WTC11 (cell line): ENCODE results near the gene UHRF1. TPM values are rescaled to one million over a fixed set of nuclear protein-coding genes. Genes with fewer than 3 reads are reported as not detected.

Experiments
- ATAC-seq: fragments of 200-7000 bp; cut with Tn5 transposase; 2 replicates; pipeline ENCODE4 v1.10.0; 2021; ENCODE audit warnings: mild to moderate bottlenecking, moderate library complexity
- CTCF ChIA-PET: fragments of 300-600 bp; sonication (Branson Sonifier 250); formaldehyde crosslinking; loops from one replicate; lab custom pipeline; 2021; ENCODE audit warnings: antibody characterized with exemption; lab: Charles Lee
- POLR2A ChIA-PET: fragments of 350-600 bp; sonication (Branson Sonifier 250); formaldehyde crosslinking; loops from one replicate; lab custom pipeline; 2021; ENCODE audit warnings: antibody characterized with exemption; lab: Charles Lee
- DNase-seq: peaks from one replicate; pipeline ENCODE4 v3.0.0; 2021; ENCODE audit warnings: low spot score
- H3K27ac Mint-ChIP-seq: 2 replicates; pipeline ENCODE4 v1.8.0; 2021; ENCODE audit warnings: mixed read lengths
- H3K27me3 Mint-ChIP-seq: 2 replicates; pipeline ENCODE4 v1.8.0; 2021; ENCODE audit warnings: low read depth, mild to moderate bottlenecking, moderate library complexity, mixed read lengths
- H3K36me3 Mint-ChIP-seq: 2 replicates; pipeline ENCODE4 v1.8.0; 2021; ENCODE audit warnings: mixed read lengths
- H3K4me1 Mint-ChIP-seq: 2 replicates; pipeline ENCODE4 v1.8.0; 2022; ENCODE audit warnings: mixed read lengths
- H3K4me3 Mint-ChIP-seq: 2 replicates; pipeline ENCODE4 v1.8.0; 2021; ENCODE audit warnings: mild to moderate bottlenecking, moderate library complexity, mixed read lengths
- H3K9me3 Mint-ChIP-seq: 2 replicates; pipeline ENCODE4 v1.8.0; 2021; ENCODE audit warnings: mixed read lengths
- AR ChIP-seq: fragments of 250-450 bp; sonication (Bioruptor Pico); IDR thresholded peaks from 2 replicates; pipeline ENCODE4 v1.9.0; 2021; ENCODE audit warnings: mild to moderate bottlenecking
- ATF1 ChIP-seq: sonication (generic); formaldehyde crosslinking; IDR thresholded peaks from 2 replicates; pipeline ENCODE4 v1.8.1; 2023; ENCODE audit warnings: mild to moderate bottlenecking, moderate library complexity, missing genetic modification reagents
- CTCF ChIP-seq: fragments of 200-600 bp; IDR thresholded peaks from 2 replicates; pipeline ENCODE4 v1.8.0; 2022; ENCODE audit warnings: antibody characterized with exemption
- E2F5 ChIP-seq: sonication (generic); formaldehyde crosslinking; IDR thresholded peaks from 2 replicates; pipeline ENCODE4 v1.8.1; 2022; ENCODE audit warnings: mild to moderate bottlenecking, moderate library complexity, missing genetic modification reagents
- EMX1 ChIP-seq: fragments of 250-450 bp; sonication (Bioruptor Pico); IDR thresholded peaks from 2 replicates; pipeline ENCODE4 v1.8.0; 2021; ENCODE audit warnings: mild to moderate bottlenecking
- FOXK1 ChIP-seq: sonication (generic); formaldehyde crosslinking; IDR thresholded peaks from 2 replicates; pipeline ENCODE4 v1.8.0; 2022; ENCODE audit warnings: mild to moderate bottlenecking, moderate library complexity, missing genetic modification reagents
- GTF2I ChIP-seq: fragments of 250-450 bp; sonication (Bioruptor Pico); conservative IDR thresholded peaks from 2 replicates; pipeline ENCODE4 v1.4.0; 2021; ENCODE audit warnings: mild to moderate bottlenecking
- IRF2 ChIP-seq: sonication (generic); formaldehyde crosslinking; IDR thresholded peaks from 2 replicates; pipeline ENCODE4 v1.8.0; 2022; ENCODE audit warnings: low read depth, missing genetic modification reagents, borderline replicate concordance
- NFATC4 ChIP-seq: fragments of 250-450 bp; sonication (Bioruptor Pico); IDR thresholded peaks from 2 replicates; pipeline ENCODE4 v1.9.0; 2021; ENCODE audit warnings: mild to moderate bottlenecking
- NR3C1 ChIP-seq: sonication (generic); formaldehyde crosslinking; conservative IDR thresholded peaks from 2 replicates; pipeline ENCODE4 v1.8.1; 2023; ENCODE audit warnings: low read depth, mild to moderate bottlenecking, missing genetic modification reagents
- OVOL2 ChIP-seq: fragments of 250-450 bp; sonication (Bioruptor Pico); IDR thresholded peaks from 2 replicates; pipeline ENCODE4 v1.9.0; 2021; ENCODE audit warnings: mild to moderate bottlenecking, borderline replicate concordance
- PRDM15 ChIP-seq: sonication (generic); formaldehyde crosslinking; IDR thresholded peaks from 2 replicates; pipeline ENCODE4 v1.8.0; 2022; ENCODE audit warnings: missing genetic modification reagents
- RELA ChIP-seq: sonication (generic); formaldehyde crosslinking; IDR thresholded peaks from 2 replicates; pipeline ENCODE4 v1.8.1; 2022; ENCODE audit warnings: missing genetic modification reagents, mild to moderate bottlenecking, borderline replicate concordance
- RORB ChIP-seq: fragments of 250-450 bp; sonication (Bioruptor Pico); IDR thresholded peaks from 2 replicates; pipeline ENCODE4 v1.9.0; 2021; ENCODE audit warnings: mild to moderate bottlenecking
- SMAD3 ChIP-seq: sonication (generic); formaldehyde crosslinking; IDR thresholded peaks from 2 replicates; pipeline ENCODE4 v1.8.0; 2022; ENCODE audit warnings: missing genetic modification reagents, mild to moderate bottlenecking, borderline replicate concordance
- SP1 ChIP-seq: sonication (generic); formaldehyde crosslinking; conservative IDR thresholded peaks from 2 replicates; pipeline ENCODE4 v1.8.1; 2022; ENCODE audit warnings: missing genetic modification reagents
- TEAD1 ChIP-seq: sonication (generic); formaldehyde crosslinking; IDR thresholded peaks from 2 replicates; pipeline ENCODE4 v1.8.0; 2022; ENCODE audit warnings: mild to moderate bottlenecking, missing genetic modification reagents
- TP53 ChIP-seq: sonication (generic); formaldehyde crosslinking; IDR thresholded peaks from 2 replicates; pipeline ENCODE4 v1.8.1; 2023; ENCODE audit warnings: mild to moderate bottlenecking, missing genetic modification reagents
- ZMAT4 ChIP-seq: fragments of 250-450 bp; sonication (Bioruptor Pico); IDR thresholded peaks from 2 replicates; pipeline ENCODE4 v1.9.0; 2021; ENCODE audit warnings: mild to moderate bottlenecking
- ZNF138 ChIP-seq: sonication (generic); formaldehyde crosslinking; conservative IDR thresholded peaks from 2 replicates; pipeline ENCODE4 v1.8.1; 2022; ENCODE audit warnings: mild to moderate bottlenecking, moderate library complexity, missing genetic modification reagents
- ZNF219 ChIP-seq: sonication (generic); formaldehyde crosslinking; IDR thresholded peaks from 2 replicates; pipeline ENCODE4 v1.8.0; 2023; ENCODE audit warnings: missing genetic modification reagents, mild to moderate bottlenecking, borderline replicate concordance
- ZNF416 ChIP-seq: fragments of 250-450 bp; sonication (Bioruptor Pico); IDR thresholded peaks from 2 replicates; pipeline ENCODE4 v1.9.0; 2021; ENCODE audit warnings: mild to moderate bottlenecking, inconsistent platforms
- total RNA-seq: library from RNA; stranded (reverse); gene quantifications from 3 replicates; pipeline ENCODE4 v1.2.3, GENCODE V29; 2021
- TF ChIP-seq, protein P1 (sequence below): sonication (generic); formaldehyde crosslinking; conservative IDR thresholded peaks from 2 replicates; pipeline ENCODE4 v1.8.1; 2022; ENCODE audit warnings: mild to moderate bottlenecking, missing genetic modification reagents

Gene UHRF1
- total RNA-seq, 1 experiment from 2014 or later: 42.5 TPM

DNA sequence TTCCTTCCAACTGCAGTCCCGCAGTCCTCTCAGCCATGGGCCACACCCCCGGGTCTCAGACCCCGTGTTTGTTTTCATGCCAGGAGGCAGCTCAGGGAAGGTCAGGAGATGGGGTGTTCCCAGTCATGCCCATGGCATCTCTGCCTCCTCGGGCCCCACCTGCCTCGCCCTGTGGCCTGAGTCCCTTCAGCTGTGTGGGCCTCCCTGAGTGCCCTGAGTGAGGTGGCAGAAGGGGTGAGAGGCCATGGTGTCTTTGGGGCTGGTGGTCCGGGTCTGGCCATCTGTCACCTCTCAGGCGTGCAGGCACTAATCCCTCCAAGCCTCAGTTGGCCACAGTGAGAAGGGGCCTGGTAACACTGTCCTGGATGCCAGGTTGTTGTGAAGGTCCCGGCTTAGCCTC, 48.7 kb downstream of the UHRF1 start:
- TF ChIP-seq SP1 (no peak), NFATC4 (no peak), ZNF219 (no peak), OVOL2 (CRISPR knock-in tag) (no peak), ZNF416 (CRISPR knock-in tag) (no peak), ATF1 (CRISPR knock-in tag) (no peak), PRDM15 (no peak), CTCF (no peak), ZNF138 (CRISPR knock-in tag) (no peak)
- TF ChIP-seq, protein P1, sequence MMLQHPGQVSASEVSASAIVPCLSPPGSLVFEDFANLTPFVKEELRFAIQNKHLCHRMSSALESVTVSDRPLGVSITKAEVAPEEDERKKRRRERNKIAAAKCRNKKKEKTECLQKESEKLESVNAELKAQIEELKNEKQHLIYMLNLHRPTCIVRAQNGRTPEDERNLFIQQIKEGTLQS: no peak
- TF ChIP-seq, all 79 proteins: peak for 0
- CTCF ChIA-PET: no interaction called here
- ATAC-seq (no peak), DNase-seq (no peak)
- POLR2A ChIA-PET: no interaction called here
- Mint-ChIP-seq H3K9me3 (no peaks in the 10 kb centered on the region), H3K36me3 (peaks cover 36% of the 10 kb centered on the region), H3K4me1 (no peaks in the 10 kb centered on the region), H3K27me3 (no peaks in the 10 kb centered on the region), H3K4me3 (no peak overlapping the region), H3K27ac (no peak overlapping the region)

DNA sequence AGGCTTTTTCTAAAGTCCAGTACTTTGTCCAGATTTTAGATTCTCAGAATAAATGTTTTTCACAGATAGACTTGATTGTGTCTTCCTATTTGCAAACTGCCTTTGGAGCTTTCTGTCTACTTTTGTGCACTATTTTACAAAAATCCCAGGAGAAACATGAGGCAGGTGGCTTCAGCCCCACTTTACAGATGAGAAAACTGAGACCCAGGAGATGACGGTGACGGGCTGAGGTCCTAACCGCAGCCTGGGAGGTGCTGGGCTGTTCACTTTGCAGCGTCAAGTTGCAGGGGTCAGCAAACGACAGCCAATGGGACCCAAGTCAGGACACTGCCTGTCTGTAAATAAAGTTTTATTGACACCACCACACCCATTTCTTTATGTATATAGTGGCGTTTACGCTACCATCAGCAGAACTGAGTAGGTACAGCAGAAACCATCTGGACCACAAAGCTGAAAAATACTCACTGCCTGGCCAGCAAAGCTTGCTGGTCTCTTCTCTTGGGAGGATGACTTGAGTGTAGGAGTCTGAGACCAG, 52.9 kb downstream of the UHRF1 start:
- ChIA-PET POLR2A (interaction anchor here (0.5 kb wide), 1 partner anchor 37 kb away, joined by 7 read pairs; no protein-coding TSS in a partner anchor), CTCF (no interaction called here)
- H3K36me3 Mint-ChIP-seq: peaks cover 25% of the 10 kb centered on the region
- no peaks in the 10 kb centered on the region; the same call in 1 of the 2 replicates for H3K9me3 Mint-ChIP-seq
- no peak overlapping the region for H3K27ac Mint-ChIP-seq
- ATAC-seq: no peak
- TF ChIP-seq TP53 (CRISPR knock-in tag) (no peak), AR (no peak), NR3C1 (CRISPR knock-in tag) (no peak), ZMAT4 (no peak), IRF2 (CRISPR knock-in tag) (no peak), E2F5 (CRISPR knock-in tag) (no peak), FOXK1 (CRISPR knock-in tag) (no peak), TEAD1 (CRISPR knock-in tag) (no peak), GTF2I (CRISPR knock-in tag) (no peak), SMAD3 (CRISPR knock-in tag) (no peak), ATF1 (CRISPR knock-in tag) (no peak), EMX1 (CRISPR knock-in tag) (no peak), RORB (CRISPR knock-in tag) (no peak), ZNF416 (CRISPR knock-in tag) (no peak), RELA (CRISPR knock-in tag) (no peak)
- TF ChIP-seq, protein P1: no peak
- TF ChIP-seq, all 79 proteins: peak for 0
- Mint-ChIP-seq H3K4me1 (peaks cover 5% of the 10 kb centered on the region), H3K27me3 (no peaks in the 10 kb centered on the region), H3K4me3 (no peak overlapping the region)
- DNase-seq: no peak
